ENCODE results near the gene CLMN. TPM values are rescaled to one million over a fixed set of nuclear protein-coding genes. Genes with fewer than 3 reads are reported as not detected.

The CLMN gene
- polyA plus RNA-seq, 3 donors, result 22.0 to 33.7 (median 23.2) TPM

GRCh38 chr14:95311752-95312151, 8.0 kb downstream of the CLMN start:
- peaks cover 44% of the 10 kb centered on the region for H4K20me1 ChIP-seq (ENCODE audit: insufficient read depth, low read length)
- WGBS (ENCODE audit: insufficient coverage), result 15% methylated on average over 7 of the region's 7 CpGs
- no peaks in the 10 kb centered on the region for H3K27me3 ChIP-seq (ENCODE audit: control insufficient read depth in 2 of 2, insufficient read depth in 2 of 2, low read length in 2 of 2)
- H3K4me2 ChIP-seq (replicated peaks; ENCODE audit: extremely low read depth, low read length, poor library complexity, severe bottlenecking), result peak overlapping the region; percentile 22
- TF ChIP-seq CTCF (IDR thresholded peaks at IDR 0.05), result no peak
- peak; percentile 76 to 93 (median 90) for DNase-seq
- H3K36me3 ChIP-seq (replicated peaks in 1 of 2; ENCODE audit: control insufficient read depth in 1 of 2, insufficient read depth in 2 of 2, low read length in 2 of 2), result no peaks in the 10 kb centered on the region
- peaks cover 62% of the 10 kb centered on the region in 2 donors for H3K4me1 ChIP-seq (ENCODE audit: control insufficient read depth in 1 of 2, insufficient read depth in 2 of 2, low read length in 2 of 2)
- H3K4me3 ChIP-seq (replicated peaks in 1 of 3; ENCODE audit: low read depth in 2 of 3, low read length in 3 of 3), result peak overlapping the region in 1 of 3 experiments; percentile 6
- H3K9ac ChIP-seq (ENCODE audit: insufficient read depth, low read length, poor library complexity, severe bottlenecking), result peak overlapping the region; percentile 16
- H3K36me3 Mint-ChIP-seq, result peaks cover 25 to 28% of the 10 kb centered on the region in 2 donors
- peaks cover 0 to 2% (median 1%) of the 10 kb centered on the region in 3 donors for H3K27me3 Mint-ChIP-seq (ENCODE audit: low read depth in 3 of 3)
- H3K9me3 ChIP-seq (replicated peaks in 1 of 2; ENCODE audit: control insufficient read depth in 1 of 2, insufficient read depth in 1 of 2, low read length in 2 of 2), result no peaks in the 10 kb centered on the region
- H2AFZ ChIP-seq (ENCODE audit: insufficient read depth, low read depth, low read length, poor library complexity, severe bottlenecking), result no peak overlapping the region
- peaks cover 92% of the 10 kb centered on the region for H3K4me1 Mint-ChIP-seq
- peak overlapping the region; percentile 96 to 97 for H3K27ac ChIP-seq (ENCODE audit: low read depth in 1 of 2, low read length in 2 of 2)
- peaks cover 0 to 2% (median 0%) of the 10 kb centered on the region in 7 donors for H3K9me3 Mint-ChIP-seq
- intact Hi-C loops (cut with micrococcal nuclease), result loop anchor here (2.0 to 10.0 kb wide), 4 partner anchors 49 to 1354 kb away; partner anchors contain the start of gene SYNE3 (in 1 of the 2)
- peak overlapping the region; percentile 92 to 98 (median 97) for H3K27ac Mint-ChIP-seq
- H3K79me2 ChIP-seq (ENCODE audit: insufficient read depth, low read length), result peaks cover 44% of the 10 kb centered on the region
- peak overlapping the region in 1 of 2 donors; percentile 79 for H3K4me3 Mint-ChIP-seq

DNA sequence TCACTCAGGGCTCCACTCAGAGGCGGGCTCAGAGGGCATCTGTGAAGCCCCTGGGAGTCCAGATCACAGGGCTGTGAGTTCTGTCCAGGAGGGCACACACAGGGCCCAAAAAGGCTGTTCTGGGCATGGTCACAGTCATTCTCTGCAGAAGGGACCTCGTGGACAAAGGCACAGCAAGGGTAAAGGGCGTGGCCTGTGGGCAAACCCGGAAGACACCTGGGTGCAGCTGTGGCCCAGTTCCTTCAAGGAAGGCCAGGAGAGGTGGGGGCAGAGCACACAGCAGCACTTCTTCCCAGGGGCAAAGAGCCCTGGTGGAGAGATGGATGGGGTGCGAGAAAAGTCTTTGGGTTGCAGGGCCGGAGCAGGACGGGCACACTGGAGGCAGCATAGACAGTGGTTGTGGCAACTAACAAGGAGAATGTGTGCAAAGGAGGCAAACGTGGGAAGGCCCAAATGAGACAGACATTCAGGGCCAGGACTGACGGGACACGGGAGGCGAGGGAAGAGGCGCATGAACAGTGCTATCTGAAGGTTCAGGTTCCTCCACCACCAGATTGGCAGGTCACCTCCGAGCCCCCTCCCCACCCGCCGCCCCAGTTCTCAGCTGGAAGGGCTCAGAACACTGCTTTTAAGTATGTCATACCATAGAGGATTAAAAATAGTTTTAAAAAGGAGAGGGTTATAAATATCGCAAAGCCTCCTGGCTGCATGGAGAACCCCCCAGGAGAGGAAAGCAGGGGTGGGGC, 8.9 kb downstream of the CLMN start:
- H3K36me3 ChIP-seq (replicated peaks in 1 of 2; ENCODE audit: control insufficient read depth in 1 of 2, insufficient read depth in 2 of 2, low read length in 2 of 2), result no peaks in the 10 kb centered on the region
- peak overlapping the region in 1 of 2 donors; percentile 96 for H3K27ac ChIP-seq (ENCODE audit: low read depth in 1 of 2, low read length in 2 of 2)
- H3K27me3 ChIP-seq (ENCODE audit: control insufficient read depth in 2 of 2, insufficient read depth in 2 of 2, low read length in 2 of 2), result no peaks in the 10 kb centered on the region
- no peak overlapping the region for H2AFZ ChIP-seq (ENCODE audit: insufficient read depth, low read depth, low read length, poor library complexity, severe bottlenecking)
- H3K4me2 ChIP-seq (replicated peaks; ENCODE audit: extremely low read depth, low read length, poor library complexity, severe bottlenecking), result no peak overlapping the region
- no peak for TF ChIP-seq CTCF (IDR thresholded peaks at IDR 0.05)
- H3K27ac Mint-ChIP-seq, result peak overlapping the region; percentile 24 to 96 (median 60)
- peaks cover 53 to 55% of the 10 kb centered on the region in 2 donors for H3K4me1 ChIP-seq (ENCODE audit: control insufficient read depth in 1 of 2, insufficient read depth in 2 of 2, low read length in 2 of 2)
- no peak overlapping the region for H3K9ac ChIP-seq (ENCODE audit: insufficient read depth, low read length, poor library complexity, severe bottlenecking)
- no peak overlapping the region for H3K4me3 ChIP-seq (replicated peaks in 1 of 3; ENCODE audit: low read depth in 2 of 3, low read length in 3 of 3)
- peaks cover 23% of the 10 kb centered on the region in 2 donors for H3K36me3 Mint-ChIP-seq
- no peak for DNase-seq
- peaks cover 82% of the 10 kb centered on the region for H3K4me1 Mint-ChIP-seq
- no peak overlapping the region for H3K4me3 Mint-ChIP-seq
- peaks cover 0 to 2% (median 0%) of the 10 kb centered on the region in 7 donors for H3K9me3 Mint-ChIP-seq
- 95% methylated on average over 12 of the region's 16 CpGs for WGBS (ENCODE audit: insufficient coverage)
- H4K20me1 ChIP-seq (ENCODE audit: insufficient read depth, low read length), result peaks cover 53% of the 10 kb centered on the region
- intact Hi-C loops (cut with micrococcal nuclease), result loop anchor here (2.0 to 10.0 kb wide), 4 partner anchors 48 to 1354 kb away; partner anchors contain the start of gene SYNE3 (in 1 of the 2)
- no peaks in the 10 kb centered on the region for H3K27me3 Mint-ChIP-seq (ENCODE audit: low read depth in 3 of 3)
- H3K9me3 ChIP-seq (replicated peaks in 1 of 2; ENCODE audit: control insufficient read depth in 1 of 2, insufficient read depth in 1 of 2, low read length in 2 of 2), result no peaks in the 10 kb centered on the region
- peaks cover 35% of the 10 kb centered on the region for H3K79me2 ChIP-seq (ENCODE audit: insufficient read depth, low read length)
